Measurements from ENCODE around the gene MYBPH.

MYBPH gene

GRCh38 chr1:203175237-203175826, at the start of gene MYBPH:
Gene MYBPH, minus strand, starts transcription at chr1:203175826. Its CDS starts 71 bp downstream, at chr1:203175755.
- TF ChIP-seq CTCF (IDR thresholded peaks at IDR 0.05; ENCODE audit: extremely low read depth, missing control alignments): no peak
- DNase-seq (ENCODE audit: low spot score): no peak

- DNase-seq (ENCODE audit: low spot score): no peak
- TF ChIP-seq CTCF (IDR thresholded peaks at IDR 0.05; ENCODE audit: extremely low read depth, missing control alignments): no peak
Measured at GRCh38 chr1:203225071-203225470, 49.4 kb upstream of the MYBPH start.

GRCh38 chr1:203223012-203223775, 47.6 kb upstream of the MYBPH start:
- no peak for TF ChIP-seq CTCF (IDR thresholded peaks at IDR 0.05; ENCODE audit: extremely low read depth, missing control alignments)
- DNase-seq (ENCODE audit: low spot score): no peak

- DNase-seq (ENCODE audit: low spot score): no peak
- no peak for TF ChIP-seq CTCF (IDR thresholded peaks at IDR 0.05; ENCODE audit: extremely low read depth, missing control alignments)
Measured at GRCh38 chr1:203219934-203220333, 44.3 kb upstream of the MYBPH start.

- no peak for TF ChIP-seq CTCF (IDR thresholded peaks at IDR 0.05; ENCODE audit: extremely low read depth, missing control alignments)
- DNase-seq (ENCODE audit: low spot score): no peak
Measured at GRCh38 chr1:203219171-203219570, 43.5 kb upstream of the MYBPH start.

GRCh38 chr1:203217668-203218067, 42.0 kb upstream of the MYBPH start:
- TF ChIP-seq CTCF (IDR thresholded peaks at IDR 0.05; ENCODE audit: extremely low read depth, missing control alignments): no peak
- DNase-seq (ENCODE audit: low spot score): no peak

GRCh38 chr1:203217139-203217655, 41.6 kb upstream of the MYBPH start:
- no peak for TF ChIP-seq CTCF (IDR thresholded peaks at IDR 0.05; ENCODE audit: extremely low read depth, missing control alignments)
- no peak for DNase-seq (ENCODE audit: low spot score)
